HG03139 (cell line): ENCODE results near the gene NPIPA1.
A peak's percentile ranks its signal among the peaks of the same experiment; 100 is the strongest.
"Not testable (repeated sequence)": the region's sequence is repeated elsewhere in the genome, so short reads cannot be mapped to it uniquely, and the experiment has no call there.

Experiments used
- ATAC-seq: cut with Tn5 transposase; IDR thresholded peaks from one replicate; pipeline ENCODE4 v1.9.1; 2021; ENCODE audit not compliant: unreplicated experiment

The NPIPA1 gene

GRCh38 chr16:14930246-14930645 is 7.0 kb upstream of the NPIPA1 start:
- ATAC-seq: not testable (repeated sequence)

DNA sequence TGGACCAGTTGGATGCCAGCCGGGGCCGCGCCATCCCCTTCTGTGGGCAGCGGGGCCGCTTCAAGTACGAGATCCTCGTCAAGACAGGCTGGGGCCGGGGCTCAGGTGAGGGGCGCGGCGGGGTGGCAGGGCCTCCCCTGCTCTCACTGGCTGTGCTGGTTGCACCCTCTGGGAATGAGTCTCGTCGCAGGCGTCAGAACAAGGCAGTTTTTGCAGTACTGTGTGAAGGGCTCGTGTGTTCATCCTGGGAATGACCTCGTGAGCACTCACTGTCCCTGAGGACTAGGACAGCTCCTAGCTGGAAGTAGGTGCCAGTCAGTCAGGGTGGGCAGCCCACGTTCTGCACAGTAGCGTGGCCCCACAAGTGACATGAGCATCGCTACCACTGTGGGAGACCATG is 6.3 kb upstream of the NPIPA1 start:
- ATAC-seq: not testable (repeated sequence)

- not testable (repeated sequence) for ATAC-seq
Measured at GRCh38 chr16:14932581-14933375, 4.5 kb upstream of the NPIPA1 start.

GRCh38 chr16:14937994-14938393 is 751 bp downstream of the NPIPA1 start:
- ATAC-seq: not testable (repeated sequence)

DNA sequence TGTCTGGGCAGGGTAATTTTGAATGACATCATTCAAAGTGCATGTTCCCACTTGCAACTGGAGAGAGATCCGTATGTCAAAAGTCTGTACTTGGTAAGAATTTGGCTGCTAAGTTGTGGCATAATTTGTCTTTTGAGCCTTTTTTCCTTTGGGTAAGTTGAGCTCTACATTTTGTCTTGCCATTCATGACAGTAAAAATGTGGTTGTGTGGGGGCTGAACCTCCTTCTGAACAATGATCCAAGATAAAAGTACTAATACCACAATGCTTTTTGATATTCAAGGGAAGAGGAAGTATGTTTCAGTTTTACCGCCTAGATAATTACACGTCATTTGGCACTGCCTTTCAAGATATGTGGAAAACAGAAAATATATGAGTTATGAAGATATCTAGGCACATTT is 5.4 kb downstream of the NPIPA1 start:
- ATAC-seq: not testable (repeated sequence)

DNA sequence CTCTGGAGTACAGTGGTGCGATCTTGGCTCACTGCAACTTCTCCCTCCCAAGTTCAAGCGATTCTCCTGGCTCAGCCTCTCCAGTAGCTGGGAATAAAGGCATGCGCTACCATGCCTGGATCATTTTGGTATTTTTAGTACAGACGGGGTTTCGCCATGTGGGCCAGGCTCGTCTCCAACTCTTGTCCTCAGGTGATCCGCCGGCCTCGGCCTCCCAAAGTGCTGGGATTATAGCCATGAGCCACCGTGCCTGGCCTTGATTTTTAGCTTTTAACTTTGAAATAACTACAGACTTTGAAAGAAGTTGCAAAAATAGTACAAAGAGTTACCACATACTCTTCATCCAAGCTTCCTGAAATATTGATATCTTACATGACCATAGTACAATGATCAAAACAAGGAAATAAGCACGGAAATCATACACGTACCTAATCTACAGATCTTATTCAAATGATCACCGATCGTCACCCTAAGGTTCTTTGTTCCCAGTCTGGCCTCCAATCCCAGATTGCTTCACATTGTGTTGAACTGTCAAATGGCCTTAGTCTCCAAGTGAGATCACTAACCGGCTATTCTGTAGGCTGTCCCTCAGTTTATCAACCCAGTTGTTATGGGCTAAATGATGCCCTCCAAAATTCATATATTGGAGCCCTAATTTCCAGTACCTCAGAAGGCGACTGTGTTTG is 18.4 kb downstream of the NPIPA1 start:
- no peak for ATAC-seq

- ATAC-seq: no peak
Measured at GRCh38 chr16:14957576-14958322, 20.5 kb downstream of the NPIPA1 start.

- no peak for ATAC-seq
Measured at GRCh38 chr16:14958323-14958600, 21.0 kb downstream of the NPIPA1 start.

DNA sequence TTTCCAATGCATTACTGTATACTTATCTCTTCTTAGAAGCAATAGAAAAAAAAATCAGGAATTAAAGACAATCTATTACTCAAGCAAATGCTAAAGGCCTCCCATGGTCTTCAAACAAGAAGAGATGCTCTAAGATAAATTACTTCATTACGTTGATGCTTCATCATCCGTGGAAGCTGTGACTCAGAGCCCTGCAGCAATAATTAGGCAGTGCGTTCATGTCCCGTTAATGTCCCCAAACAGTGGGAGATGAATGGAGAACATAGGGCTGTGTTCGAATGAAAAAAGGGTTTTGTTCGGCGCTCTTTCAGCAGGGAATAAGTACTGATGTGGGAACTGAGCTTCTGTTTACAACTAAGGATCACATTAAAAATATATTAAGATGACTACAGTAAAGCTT is 21.7 kb downstream of the NPIPA1 start:
- ATAC-seq: no peak

GRCh38 chr16:14961405-14962186 is 24.4 kb downstream of the NPIPA1 start:
- ATAC-seq: no peak

DNA sequence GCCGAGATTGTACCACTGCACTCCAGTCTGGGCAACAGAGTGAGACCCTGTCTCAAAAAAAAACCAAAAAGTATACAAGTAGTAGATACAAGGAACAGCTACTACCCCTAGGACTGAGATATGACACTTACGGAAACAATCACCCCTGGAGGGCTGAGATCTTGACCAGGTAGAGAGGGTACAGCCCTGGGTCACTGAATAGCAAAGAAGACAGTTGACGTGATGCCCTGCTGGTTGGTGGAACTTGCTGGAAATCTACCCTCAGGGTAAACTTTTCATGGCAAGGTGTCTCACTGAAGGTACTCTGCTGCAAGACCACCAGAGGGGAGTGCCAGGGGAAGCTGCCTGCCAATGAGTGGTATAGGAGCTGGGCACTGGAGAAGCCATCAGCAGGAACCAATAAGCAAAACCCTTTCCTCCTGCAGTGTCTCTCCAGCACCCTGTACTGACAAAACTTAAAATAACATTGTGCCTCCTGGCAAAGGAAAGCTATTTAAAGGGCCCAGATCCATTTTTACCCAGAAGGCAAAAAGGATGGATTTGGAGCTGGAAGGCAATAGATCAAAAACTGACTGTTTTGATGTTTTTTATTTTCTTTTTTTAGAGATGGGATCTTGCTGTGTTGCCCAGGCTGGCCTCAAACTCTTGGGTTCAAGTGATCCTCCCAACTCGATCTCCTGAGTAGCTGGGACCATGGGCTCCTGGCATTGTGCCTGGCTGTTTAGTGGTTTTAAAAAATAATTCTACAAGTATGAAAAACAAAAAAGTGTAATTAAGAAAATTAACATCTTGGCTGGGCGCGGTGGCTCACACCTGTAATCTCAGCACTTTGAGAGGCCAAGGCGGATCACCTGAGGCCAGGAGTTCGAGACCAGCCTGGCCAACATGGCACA is 26.3 kb downstream of the NPIPA1 start:
- no peak for ATAC-seq

DNA sequence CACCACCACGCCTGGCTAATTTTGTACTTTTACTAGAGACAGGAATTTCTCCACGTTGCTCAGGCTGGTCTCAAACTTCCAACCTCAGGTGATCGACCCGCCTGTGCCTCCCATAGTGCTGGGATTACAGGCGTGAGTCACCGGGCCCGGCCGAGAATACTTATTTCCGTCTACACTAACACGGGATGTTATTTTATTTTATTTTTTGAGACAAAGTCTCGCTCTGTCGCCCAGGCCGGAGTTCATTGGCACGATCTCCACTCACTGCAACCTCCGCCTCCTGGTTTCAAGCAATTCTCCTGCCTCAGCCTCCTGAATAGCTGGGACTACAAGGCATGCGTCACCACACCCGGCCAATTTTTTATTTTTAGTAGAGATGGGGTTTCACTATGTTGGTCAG is 28.1 kb downstream of the NPIPA1 start:
- ATAC-seq: no peak

- not testable (repeated sequence) for ATAC-seq
Measured at GRCh38 chr16:14969795-14970194, 32.6 kb downstream of the NPIPA1 start.

DNA sequence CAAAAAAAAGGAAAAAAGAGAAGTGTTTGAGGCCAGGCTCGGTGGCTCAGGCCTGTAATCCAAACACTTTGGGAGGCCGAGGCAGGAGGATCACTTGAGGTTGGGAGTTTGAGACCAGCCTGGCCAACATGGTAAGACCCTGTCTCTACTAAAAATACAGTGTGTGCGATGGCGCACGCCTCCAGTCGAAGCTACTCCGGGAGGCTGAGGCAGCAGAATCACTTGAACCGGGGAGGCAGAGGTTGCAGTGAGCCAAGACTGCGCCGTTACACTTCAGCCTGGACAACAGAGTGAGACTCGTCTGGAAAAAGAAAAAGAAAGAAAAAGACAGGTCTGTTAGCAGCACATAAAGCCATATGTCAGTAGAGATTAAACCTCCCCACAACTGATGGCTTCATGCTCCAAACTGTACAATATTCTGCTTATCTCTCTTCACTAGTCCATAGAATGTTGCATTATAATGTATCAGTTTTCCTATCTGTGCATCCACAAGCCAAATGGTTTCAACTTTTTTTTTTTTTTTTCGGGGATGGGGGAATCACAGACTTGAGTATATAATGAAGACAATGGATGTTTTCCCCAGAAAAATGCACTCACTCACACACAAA is 34.5 kb downstream of the NPIPA1 start:
- ATAC-seq: not testable (repeated sequence)

DNA sequence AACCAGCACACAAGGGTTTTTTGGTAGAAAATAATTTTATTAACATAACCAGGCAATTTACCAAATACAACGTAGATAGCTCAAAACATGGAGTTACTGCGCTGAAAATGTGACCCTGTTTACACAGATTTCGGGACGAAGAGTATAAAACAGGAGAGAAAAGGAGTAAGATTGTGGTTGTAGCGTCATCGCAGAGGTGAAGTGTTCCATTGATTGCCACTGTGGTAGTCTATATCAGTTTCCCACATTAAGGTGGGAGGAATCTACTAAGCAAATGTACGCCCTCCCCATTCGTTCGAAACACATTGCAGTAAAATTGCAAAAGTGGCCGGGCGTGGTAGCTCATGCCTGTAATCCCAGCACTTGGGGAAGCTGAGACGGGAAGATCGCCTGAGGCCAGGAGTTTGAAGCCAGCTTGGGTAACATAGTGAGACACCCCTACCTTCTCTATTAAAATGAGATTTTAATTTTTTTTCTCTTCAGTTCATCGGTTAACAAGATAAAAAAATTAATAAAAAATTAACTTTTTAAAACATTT is 36.6 kb downstream of the NPIPA1 start:
- ATAC-seq: not testable (repeated sequence)

- ATAC-seq: not testable (repeated sequence)
Measured at GRCh38 chr16:14974331-14974655, 37.0 kb downstream of the NPIPA1 start.

DNA sequence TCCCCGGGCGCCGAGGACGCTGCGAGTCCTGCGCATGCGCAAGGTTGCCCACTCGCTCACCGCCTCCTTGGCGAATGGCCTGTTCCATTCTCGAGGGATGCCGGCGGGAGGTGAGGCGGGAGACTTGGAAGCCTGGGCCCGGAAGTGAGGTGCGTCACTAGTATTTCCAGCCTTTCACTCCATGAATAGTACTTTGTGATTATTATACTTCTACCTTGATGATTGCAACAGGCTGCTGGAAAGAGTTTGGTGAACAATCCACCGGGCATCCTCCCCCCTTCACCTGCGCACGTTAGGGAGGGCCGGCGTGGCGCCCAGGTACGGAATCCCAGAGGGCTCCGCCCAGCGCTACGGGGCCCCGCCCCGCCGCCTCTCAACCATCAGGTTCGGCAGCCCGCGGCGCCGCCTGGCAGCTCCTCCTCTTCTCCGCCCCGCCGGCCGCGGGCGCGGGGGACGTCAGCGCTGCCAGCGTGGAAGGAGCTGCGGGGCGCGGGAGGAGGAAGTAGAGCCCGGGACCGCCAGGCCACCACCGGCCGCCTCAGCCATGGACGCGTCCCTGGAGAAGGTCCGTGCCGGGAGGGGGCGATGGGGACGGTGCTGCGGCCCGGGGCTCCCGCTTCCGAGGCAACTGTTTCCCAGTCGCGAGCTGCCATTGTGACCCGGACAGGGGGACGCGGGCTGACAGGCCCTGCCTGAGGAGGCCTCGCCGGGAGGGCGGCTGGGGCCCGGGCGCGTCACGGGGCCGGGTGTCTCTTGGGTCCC is 37.6 kb downstream of the NPIPA1 start, which contains the start of gene PDXDC1:
Gene PDXDC1 (plus strand): TSS at position 371 of the 762 bp plus-strand sequence. CDS start 174 bp downstream, at position 545.
- peak; percentile 86 for ATAC-seq

DNA sequence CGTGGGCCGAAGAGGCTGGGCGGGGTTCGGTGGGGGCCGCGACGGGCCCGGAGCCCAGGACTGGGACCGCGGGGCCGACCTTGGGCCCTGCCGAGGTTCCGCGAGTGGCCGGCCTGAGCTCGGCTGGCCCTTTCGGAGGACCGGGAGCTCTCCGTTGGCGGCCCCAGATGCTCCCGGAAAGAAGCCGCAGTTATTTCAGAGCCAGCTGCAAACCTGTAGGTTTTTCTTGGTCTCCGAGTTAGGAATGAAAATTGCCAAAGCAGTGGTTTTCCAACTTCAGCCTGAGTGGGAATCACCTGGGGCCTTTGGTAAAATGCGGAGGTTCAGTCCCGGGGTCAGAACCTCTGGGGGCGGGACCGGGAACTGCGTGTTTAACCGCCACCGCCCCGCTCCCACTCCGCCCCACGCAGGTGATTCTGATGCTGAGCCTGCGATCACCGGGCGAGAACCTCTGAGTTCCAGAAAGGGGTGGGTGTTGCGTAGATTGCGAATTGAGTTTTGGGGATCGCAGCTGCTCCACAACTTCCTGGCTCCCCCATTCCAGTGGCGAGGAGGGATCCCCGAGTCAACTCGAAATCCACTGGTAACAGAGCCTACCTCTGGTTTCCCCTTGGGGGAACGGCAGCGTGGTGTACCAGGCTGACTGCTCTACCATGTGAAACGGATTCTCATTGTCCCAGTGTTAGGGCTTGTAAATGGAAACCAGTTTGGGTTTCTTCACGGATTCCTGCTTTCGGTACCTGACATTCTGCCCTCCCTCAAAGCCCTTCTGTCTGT is 38.4 kb downstream of the NPIPA1 start:
- not testable (repeated sequence) for ATAC-seq
